HG03342 (cell line): ENCODE results near the gene FGF12.

ENCODE experiments used
- ATAC-seq: cut with Tn5 transposase; IDR thresholded peaks from one replicate; pipeline ENCODE4 v1.9.1; 2021; ENCODE audit warnings: mild to moderate bottlenecking, moderate library complexity; ENCODE audit not compliant: unreplicated experiment

The FGF12 gene

DNA sequence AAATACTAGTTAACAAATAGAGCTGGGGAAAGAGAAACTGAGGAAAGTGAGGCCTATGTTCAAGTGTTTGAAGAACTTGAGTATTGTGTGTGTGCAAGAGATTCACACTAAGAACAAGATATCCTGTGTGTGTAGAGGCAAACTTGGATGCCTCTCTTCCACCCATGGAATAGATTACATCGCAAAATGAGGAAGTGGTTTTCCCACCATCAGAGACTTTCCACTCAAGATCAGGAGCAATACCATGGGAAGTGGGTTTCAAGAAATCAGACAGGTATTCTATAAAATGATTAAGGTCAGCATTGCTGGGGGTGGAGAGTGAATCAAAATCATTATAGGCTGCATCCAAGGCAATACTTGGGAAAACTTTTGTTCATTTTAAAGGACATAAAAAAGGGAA is 308.0 kb downstream of the FGF12 start:
- ATAC-seq: no peak

DNA sequence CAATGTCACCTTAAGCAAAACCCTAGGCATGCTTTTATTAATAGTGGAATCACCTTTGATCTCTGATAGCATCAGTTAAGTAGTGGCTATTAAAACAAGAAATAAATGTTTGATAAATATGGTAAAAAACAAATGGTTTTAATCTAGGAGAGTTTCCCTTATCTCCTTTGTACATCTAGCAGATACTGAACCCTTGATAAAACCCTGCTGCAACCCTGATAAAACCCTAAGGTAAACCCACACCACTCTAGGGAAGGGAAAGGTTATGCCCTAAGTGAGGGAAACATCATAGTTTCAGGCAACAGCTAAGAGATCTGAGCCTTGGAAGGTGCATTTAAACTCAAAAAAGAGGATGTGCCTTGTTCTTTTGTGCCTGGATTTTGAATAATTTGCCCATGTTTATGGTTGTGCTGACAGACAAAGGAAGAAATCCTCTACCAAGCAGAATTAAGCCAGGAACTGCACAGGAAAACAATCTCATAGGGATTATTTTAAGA is 309.7 kb downstream of the FGF12 start:
- no peak for ATAC-seq

DNA sequence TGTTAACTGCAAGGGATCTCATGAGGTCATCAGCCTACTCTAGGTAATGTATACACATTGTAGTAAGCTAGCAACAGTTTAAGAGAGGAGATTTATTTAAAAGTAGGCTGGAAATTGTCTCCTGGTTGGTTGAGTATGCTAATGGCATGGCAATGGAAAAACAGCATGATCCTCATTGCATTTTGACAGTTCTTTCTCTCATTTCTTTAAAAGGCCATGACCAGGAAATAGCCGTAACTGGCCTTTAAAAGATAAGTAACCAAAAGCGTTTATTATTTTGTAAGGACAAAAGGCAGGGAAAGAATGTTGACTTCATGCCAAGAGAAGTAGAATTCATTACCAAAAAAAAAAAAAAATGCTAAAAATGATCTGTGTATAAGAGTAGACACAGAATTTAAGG is 310.3 kb downstream of the FGF12 start:
- ATAC-seq: no peak

DNA sequence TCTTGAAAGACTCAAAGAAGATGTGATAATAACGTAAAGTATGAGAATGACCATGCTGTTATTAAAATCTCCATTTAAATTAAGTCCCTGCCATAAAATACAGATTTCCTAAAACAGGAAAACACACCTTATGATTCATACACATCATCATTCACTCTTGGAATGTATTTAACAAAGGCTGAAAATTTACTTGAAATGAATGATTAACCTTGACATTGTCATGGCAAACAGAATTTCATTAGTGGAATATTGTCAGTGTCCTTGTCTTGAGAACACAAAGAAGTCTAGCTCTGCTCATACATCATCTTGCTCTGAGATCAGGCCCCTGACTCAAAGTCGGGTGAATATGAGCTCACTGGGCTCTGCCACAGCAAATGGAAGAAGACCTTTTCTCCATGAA is 313.9 kb downstream of the FGF12 start:
- no peak for ATAC-seq

DNA sequence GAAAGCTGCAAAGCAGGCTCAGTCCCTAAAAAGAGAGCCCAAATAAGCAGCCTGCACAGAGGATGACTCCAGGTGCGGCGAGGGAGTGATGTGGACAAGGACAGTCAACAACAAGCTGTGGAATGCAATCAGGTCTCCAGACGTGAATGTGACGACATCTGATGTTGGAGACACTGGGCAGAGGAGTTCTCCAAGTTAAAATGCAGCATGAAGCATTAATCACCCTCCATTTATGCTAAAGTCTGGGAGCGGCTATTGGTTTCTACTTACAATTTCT is 316.7 kb downstream of the FGF12 start:
- no peak for ATAC-seq

DNA sequence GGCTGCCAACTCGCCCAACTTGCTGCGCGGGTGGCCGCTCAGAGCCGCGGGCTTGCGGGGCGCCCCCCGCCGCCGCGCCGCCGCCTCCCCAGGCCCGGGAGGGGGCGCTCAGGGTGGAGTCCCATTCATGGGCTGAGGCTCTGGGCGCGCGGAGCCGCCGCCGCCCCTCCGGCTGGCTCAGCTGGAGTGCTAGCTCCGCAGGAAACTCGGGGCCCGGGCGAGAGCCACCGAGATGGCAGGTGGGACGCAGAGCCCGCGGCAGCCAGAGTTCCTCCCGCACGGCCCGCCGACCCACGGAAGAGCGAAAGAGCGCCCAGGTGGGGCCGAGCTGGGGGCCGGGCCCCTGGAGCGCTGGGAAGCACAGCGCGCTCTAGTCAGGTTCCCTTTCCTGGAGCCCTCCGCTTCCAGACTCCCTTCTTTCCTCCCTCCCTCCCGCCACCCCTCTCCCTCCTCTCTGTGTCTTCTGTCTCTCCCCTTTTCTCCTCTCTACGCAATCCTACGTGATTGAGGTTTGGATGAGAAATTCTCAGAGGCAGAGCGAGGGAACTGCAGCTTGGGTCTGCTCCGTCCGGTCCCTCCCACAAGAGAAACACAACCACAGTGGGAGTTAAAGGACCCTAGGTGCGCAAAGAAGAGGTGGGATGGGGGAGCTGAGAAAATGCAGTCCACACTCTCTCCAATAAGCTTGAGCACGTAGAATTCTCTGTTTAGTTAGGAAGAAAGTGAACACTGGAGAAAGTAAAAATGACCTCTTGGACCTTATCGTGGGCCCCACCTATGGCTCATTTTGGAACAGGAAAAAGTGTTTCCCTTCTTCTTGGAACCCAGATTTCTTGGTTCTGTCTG is 317.3 kb downstream of the FGF12 start:
- ATAC-seq: no peak

DNA sequence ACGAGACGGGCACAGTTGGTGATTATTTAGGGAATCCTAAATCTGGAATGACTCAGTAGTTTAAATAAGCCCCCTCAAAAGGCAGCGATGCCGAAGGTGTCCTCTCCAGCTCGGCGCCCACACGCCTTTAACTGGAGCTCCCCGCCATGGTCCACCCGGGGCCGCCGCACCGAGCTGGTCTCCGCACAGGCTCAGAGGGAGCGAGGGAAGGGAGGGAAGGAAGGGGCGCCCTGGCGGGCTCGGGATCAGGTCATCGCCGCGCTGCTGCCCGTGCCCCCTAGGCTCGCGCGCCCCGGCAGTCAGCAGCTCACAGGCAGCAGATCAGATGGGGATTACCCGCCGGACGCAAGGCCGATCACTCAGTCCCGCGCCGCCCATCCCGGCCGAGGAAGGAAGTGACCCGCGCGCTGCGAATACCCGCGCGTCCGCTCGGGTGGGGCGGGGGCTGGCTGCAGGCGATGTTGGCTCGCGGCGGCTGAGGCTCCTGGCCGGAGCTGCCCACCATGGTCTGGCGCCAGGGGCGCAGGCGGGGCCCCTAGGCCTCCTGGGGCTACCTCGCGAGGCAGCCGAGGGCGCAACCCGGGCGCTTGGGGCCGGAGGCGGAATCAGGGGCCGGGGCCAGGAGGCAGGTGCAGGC is 318.0 kb downstream of the FGF12 start:
- ATAC-seq: no peak

DNA sequence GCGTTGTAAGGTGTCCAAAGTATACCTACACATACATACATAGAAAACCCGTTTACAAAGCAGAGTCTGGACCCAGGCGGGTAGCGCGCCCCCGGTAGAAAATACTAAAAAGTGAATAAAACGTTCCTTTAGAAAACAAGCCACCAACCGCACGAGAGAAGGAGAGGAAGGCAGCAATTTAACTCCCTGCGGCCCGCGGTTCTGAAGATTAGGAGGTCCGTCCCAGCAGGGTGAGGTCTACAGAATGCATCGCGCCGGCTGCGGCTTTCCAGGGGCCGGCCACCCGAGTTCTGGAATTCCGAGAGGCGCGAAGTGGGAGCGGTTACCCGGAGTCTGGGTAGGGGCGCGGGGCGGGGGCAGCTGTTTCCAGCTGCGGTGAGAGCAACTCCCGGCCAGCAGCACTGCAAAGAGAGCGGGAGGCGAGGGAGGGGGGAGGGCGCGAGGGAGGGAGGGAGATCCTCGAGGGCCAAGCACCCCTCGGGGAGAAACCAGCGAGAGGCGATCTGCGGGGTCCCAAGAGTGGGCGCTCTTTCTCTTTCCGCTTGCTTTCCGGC is 318.6 kb downstream of the FGF12 start:
- ATAC-seq: no peak

DNA sequence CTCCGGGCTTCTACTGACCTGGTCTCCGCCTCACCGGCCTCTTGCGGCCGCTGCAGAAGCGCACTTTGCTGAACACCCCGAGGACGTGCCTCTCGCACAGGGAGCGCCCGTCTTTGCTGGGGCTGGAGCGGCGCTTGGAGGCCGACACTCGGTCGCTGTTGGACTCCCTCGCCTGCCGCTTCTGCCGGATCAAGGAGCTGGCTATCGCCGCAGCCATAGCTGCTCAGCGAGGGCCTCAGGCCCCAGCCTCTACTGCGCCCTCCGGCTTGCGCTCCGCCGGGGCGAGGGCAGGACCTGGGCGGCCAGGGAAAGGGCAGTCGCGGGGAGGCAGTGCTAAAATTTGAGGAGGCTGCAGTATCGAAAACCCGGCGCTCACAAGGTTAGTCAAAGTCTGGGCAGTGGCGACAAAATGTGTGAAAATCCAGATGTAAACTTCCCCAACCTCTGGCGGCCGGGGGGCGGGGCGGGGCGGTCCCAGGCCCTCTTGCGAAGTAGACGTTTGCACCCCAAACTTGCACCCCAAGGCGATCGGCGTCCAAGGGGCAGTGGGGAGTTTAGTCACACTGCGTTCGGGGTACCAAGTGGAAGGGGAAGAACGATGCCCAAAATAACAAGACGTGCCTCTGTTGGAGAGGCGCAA is 319.2 kb downstream of the FGF12 start:
- no peak for ATAC-seq

DNA sequence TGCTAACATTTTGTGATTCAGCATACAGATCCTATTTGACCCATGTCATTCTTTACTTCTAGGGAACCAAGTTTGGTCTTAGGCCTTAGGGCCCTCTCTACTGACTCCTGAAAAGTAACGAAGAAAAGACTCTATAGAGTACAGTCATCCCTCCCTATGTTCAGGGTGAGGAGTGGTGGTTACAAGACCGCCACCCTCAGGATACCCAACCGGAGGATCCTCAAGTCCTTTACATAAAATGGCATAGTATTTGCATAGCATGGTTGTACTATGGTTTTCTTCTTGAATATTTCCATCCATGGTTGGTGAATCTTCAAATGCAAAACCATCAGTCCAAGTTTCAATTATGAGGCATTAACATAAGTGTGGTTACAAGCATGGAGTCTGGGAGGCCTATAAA is 327.6 kb downstream of the FGF12 start:
- no peak for ATAC-seq

DNA sequence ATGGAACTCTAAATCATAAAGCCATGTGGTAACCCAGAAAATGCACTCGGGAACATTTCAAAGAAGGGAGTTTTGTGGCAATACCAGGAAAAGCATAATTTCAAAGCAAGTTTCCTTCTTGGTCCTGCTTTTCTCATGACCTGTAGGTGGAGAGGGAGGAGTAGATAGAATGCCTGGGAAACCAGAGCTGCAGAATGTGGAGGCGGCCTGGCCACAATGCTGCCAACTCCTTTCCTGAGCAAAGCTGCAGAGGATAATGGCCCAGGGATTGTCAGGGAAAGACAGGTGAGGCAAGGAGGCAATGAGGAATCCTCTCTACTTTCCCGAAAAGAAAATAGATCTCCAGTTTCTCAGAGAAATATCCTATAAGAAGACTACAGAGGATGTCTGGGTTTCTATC is 330.3 kb downstream of the FGF12 start:
- no peak for ATAC-seq

DNA sequence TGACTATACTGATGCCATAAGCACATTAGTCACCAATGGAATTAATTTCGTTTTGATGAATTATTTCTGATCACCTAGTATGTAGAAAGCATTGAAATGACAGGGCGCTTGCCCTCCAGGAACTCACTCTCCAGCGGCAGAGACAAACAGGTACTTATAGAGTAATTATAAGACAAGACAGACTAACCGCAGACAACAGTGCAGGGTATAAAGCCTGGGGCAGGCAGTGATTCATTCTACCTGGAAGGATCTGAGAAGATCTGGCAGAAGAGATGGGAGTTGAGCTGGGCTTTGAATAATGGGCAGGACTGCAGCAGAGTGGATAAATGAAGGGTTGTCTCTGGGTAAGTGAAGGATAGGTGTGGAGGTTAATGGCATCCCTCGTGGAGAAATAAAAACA is 331.8 kb downstream of the FGF12 start:
- no peak for ATAC-seq

DNA sequence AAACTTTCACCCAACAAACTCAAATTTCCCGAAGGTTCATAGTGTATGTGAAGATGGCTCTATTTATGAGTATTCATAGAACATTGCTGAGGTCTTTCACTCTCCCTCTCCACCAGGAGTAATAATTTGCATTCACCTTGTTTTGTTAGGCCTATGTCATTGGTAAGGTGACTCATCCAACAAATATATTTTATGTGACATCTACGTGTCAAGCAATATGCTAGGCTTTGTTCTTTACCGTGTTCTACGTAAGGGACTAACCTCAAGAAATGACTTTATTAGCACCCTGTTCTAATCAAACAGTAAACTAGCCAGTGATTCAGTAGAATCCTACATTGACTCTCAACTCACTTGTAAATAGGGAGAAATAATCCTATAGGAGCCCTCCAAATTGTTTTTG is 334.4 kb downstream of the FGF12 start:
- no peak for ATAC-seq

DNA sequence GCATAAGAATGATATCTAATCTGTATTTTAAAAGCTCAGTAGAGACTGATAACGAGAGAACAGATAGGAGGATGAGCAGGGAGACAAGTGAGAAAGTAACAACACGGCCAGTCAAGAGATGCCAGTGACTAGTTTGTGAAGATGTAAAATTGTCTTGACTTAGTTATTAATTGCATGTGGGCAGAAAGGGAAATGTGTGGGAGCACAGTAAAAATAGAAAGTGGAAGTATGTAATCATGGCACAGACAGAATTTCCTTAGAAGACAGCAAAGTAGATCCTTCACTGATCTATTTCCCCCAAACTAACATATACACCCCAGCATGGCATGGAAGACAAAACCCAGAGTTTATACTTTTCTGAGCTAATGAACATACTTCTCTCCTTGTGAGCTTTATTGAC is 344.5 kb downstream of the FGF12 start:
- no peak for ATAC-seq

DNA sequence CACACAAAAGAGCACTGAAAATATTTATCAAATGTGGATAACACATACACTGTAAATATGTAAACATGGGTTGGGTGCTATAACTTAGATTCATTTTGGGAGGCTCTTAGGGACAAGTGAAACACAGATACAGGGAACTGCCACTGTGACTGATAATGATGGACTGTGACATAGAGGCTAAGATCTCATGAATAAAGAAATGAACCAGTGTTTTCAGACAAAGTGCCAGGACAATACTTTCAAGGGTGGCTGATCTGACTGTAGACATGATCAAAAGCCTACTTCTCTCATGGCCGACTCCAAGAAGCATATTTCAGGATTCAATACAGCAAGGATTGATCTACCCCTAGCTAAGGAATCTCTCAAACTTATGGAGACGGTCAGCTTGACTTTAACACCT is 353.8 kb downstream of the FGF12 start:
- no peak for ATAC-seq

DNA sequence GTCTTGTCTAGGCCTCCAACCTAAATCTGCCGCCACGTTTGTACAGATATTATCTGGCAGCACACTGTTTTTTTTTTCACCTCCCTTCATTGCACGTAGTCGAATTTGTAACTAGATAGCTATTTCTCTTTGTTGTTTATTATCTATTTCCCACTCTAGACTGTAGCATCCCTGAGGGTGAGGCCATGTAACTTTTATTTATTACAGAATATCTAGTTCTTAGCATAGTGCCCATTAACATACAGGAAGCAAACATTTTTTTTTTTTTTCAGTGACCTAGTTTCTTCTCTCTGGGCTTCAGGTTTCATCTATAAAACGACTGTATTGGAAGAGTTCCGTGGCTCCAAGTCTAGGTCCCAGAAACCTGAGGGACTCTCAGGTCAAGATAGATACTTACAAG is 354.3 kb downstream of the FGF12 start:
- no peak for ATAC-seq

DNA sequence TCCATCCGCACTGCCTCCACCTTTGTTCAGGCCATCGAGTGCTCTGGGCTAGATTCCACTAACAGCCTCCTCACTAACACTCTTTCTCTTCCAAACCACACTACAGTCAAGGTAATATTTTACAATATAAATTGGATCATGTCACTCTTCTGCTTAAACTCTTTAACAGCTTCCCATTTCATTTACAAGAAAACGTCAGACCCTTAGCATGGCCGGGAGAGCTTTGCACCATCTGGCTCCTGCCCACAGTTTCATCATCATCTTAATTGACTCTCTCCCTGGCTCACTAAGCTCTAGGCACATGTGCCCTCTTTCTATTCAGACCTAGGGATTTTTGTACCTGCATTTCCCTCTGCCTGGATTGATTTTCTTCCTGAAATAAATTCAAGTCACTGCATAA is 354.7 kb downstream of the FGF12 start:
- no peak for ATAC-seq

DNA sequence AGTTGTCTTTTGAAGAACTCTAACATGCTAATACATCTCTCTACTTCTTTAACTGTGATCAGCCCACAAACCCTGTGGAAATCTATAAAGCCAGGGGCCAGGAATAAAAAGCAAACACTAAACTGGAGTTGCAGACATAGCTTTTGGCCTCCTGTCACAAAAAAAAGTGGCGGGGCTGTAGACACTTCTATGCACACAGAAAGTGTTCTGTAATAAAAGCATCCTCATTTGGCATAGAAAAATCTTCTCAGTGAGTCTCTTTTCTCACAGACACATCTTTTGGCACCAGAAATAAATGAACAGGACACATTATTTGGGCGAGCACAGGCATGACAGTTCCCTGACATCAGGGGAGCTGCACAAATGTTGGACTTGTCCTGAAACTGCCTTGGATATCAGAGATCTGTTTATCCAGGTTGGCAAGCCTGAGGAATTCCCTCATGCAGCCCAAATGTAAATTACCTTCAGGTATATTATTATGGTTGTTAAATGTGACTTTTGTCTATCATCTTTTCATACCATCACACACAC is 355.4 kb downstream of the FGF12 start:
- ATAC-seq: no peak

DNA sequence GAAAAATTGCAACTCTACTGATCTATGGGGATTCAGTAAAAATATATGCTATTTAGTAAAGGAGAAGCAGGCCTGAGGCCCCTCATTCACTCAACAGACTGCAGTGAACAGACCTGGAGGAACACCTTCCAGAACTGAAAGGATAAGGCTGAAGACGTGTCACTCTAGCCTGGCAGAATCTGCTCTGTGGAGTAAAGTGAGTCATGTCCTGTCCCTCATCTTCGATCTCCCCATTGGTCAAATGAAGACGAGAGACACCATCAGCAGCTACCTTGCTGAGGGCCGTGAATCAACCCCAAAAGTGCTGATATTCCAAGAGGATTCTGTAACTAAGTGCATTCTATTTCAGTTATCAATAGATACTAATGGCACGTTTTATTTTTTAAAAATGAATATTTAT is 359.7 kb downstream of the FGF12 start:
- ATAC-seq: no peak

DNA sequence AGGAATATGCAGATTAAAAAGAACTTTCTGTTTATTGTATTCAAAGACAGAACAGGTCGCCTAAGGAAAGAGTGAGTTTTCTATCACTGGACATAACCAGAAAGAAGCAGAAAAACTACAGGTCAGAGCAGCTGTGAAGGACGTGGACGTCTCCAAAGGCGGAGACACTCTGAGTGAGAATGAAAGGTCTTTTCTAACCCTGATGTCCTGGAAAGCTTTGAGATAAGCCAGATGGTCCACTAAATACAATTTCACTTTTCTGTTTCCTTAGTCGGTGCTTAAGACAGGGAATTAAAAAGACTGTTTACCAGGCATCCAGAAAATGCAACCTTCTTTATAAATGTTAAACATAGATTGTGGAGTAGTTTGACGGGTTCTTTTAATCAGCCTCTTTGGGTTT is 360.4 kb downstream of the FGF12 start:
- no peak for ATAC-seq

DNA sequence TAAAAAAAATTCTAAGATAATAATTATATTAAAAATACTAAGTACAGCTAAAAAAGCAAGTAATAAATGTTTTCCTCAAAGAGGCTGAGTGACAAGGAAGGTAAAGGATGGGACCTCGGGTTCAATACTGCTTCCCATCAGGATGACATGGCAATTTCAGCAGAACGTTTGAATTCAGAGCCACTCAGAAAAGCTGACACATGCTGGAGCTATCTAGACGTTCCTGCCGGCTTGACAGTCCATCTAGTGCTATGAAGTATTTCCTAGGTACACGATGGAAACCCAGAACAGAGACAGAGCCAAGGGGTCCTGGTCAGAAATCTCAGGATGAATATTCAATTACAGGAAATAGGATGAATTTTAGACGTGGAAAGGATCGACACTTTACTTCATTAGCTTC is 361.8 kb downstream of the FGF12 start:
- ATAC-seq: no peak

DNA sequence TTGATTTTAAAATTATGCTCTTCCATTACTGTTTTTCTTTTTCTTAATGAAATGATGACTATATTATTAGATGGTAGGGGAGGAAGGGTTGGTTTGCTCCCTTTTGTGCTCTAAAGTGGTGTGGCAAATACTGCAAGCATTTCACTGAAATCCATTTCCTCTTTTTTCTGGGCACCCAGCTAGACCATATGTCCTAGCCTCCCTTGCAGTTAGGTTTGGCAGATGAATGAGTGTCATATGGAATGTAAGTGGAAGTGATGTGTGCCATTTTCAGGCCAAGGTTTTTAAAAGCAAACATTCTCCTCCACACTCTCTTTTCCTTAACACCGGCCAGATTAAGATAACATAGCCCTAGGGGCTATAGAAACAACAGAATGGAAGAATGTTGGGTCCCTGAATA is 363.0 kb downstream of the FGF12 start:
- no peak for ATAC-seq
